Peyer's patch (tissue), 4 donors: Measurements from ENCODE around the gene PROK1.

Experiments
- POLR2A ChIP-seq, 2 donors: fragments of 450-650 bp; IDR thresholded peaks; one replicate each; pipeline ENCODE4 v1.5.1; 2017; ENCODE audit warnings: antibody characterized with exemption in 2 of 2, mild to moderate bottlenecking in 2 of 2, moderate library complexity in 2 of 2
- TF ChIP-seq, protein P1 (sequence below), 6 experiments: fragments of 450-650 bp in 4 of 6; fragments of 200-600 bp in 2 of 6; sonication (generic) in 1 of 6; IDR thresholded peaks; one replicate each; pipeline ENCODE4 v1.5.1; 2017 to 2019; ENCODE audit warnings: antibody characterized with exemption in 6 of 6, mild to moderate bottlenecking in 3 of 6, moderate library complexity in 1 of 6

DNA sequence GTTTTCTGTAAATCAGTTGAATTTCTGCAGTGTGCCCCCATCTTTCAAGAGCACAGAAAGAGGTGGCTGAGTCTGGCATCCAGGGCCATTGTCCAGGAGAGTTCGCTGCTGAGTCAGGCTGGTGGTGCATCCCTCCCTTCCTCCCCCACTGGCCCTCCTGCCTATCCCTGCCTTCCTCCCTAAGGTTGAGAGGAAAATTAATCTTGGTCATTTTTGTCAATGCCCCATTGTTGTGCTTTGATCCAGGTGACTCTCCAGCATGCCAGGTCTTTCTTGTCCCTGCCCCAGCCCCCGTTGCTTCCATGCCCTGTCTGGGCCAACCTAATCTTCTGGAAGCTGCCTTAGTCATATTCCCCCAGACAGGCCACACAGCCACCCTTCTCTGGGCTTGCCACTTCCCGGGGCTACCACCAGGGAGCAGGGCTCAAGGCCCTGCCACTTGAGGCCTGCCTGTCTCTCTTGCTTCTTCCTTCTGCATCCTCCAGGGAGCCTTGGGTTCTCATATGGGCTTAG is 26.6 kb downstream of the PROK1 start:
- TF ChIP-seq, protein P1, sequence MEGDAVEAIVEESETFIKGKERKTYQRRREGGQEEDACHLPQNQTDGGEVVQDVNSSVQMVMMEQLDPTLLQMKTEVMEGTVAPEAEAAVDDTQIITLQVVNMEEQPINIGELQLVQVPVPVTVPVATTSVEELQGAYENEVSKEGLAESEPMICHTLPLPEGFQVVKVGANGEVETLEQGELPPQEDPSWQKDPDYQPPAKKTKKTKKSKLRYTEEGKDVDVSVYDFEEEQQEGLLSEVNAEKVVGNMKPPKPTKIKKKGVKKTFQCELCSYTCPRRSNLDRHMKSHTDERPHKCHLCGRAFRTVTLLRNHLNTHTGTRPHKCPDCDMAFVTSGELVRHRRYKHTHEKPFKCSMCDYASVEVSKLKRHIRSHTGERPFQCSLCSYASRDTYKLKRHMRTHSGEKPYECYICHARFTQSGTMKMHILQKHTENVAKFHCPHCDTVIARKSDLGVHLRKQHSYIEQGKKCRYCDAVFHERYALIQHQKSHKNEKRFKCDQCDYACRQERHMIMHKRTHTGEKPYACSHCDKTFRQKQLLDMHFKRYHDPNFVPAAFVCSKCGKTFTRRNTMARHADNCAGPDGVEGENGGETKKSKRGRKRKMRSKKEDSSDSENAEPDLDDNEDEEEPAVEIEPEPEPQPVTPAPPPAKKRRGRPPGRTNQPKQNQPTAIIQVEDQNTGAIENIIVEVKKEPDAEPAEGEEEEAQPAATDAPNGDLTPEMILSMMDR (IDR thresholded peaks at IDR 0.05), result no peak
- TF ChIP-seq POLR2A (IDR thresholded peaks at IDR 0.05), result no peak
